ENCODE data around the gene MTG1.
A peak's percentile ranks its signal among the peaks of the same experiment; 100 is the strongest.

MTG1 gene

GRCh38 chr10:133355266-133355665, 38.7 kb upstream of the MTG1 start:
- no peak for TF ChIP-seq CTCF (IDR thresholded peaks at IDR 0.05; ENCODE audit: borderline replicate concordance, control extremely low read depth, extremely low read depth, insufficient read depth, missing control alignments)
- in situ Hi-C loops (cut with MboI; ENCODE audit: low sequenced_read_pairs, unreplicated experiment) = no loop called here
- DNase-seq (ENCODE audit: low spot score) = no peak

GRCh38 chr10:133355991-133356390, 38.0 kb upstream of the MTG1 start:
- TF ChIP-seq CTCF (IDR thresholded peaks at IDR 0.05; ENCODE audit: borderline replicate concordance, control extremely low read depth, extremely low read depth, insufficient read depth, missing control alignments) = no peak
- in situ Hi-C loops (cut with MboI; ENCODE audit: low sequenced_read_pairs, unreplicated experiment) = no loop called here
- no peak for DNase-seq (ENCODE audit: low spot score)

DNA sequence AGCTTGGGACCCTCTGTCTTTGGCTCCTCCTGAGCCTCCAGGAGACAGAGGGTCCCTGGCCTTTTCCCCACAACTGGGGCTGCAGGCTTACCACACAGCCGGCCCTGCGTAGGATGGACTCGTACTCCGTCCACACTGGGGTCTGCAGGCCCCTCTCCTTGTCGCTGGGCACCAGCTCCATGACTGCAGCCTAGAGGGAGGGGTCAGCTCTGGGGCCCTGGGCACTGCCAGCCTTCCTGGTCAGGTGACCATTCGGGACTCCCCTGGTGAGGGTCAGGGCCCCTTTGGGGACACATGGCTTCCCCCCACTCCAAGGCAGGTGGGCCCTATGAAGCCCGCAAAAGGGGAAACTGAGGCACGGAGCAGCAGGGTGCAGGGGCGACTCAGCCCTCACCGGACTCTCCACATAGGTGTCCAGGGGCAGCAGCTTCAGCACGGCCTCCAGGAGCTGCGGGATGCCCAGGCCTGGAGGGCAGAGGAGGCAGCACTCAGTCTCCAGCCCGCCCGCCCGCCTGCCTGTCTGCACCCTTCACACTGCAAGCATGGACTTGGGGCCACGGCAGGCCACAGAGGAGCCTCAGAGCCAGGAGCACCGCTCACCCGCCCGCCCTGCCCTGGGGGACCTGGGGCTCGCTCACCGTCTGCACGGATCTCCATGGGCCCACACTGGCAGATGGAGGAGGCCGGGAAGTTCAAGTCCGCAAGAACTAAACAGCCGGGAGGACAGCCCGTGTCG, 37.2 kb upstream of the MTG1 start:
- no peak for TF ChIP-seq CTCF (IDR thresholded peaks at IDR 0.05; ENCODE audit: borderline replicate concordance, control extremely low read depth, extremely low read depth, insufficient read depth, missing control alignments)
- DNase-seq (ENCODE audit: low spot score) = no peak
- in situ Hi-C loops (cut with MboI; ENCODE audit: low sequenced_read_pairs, unreplicated experiment) = no loop called here

DNA sequence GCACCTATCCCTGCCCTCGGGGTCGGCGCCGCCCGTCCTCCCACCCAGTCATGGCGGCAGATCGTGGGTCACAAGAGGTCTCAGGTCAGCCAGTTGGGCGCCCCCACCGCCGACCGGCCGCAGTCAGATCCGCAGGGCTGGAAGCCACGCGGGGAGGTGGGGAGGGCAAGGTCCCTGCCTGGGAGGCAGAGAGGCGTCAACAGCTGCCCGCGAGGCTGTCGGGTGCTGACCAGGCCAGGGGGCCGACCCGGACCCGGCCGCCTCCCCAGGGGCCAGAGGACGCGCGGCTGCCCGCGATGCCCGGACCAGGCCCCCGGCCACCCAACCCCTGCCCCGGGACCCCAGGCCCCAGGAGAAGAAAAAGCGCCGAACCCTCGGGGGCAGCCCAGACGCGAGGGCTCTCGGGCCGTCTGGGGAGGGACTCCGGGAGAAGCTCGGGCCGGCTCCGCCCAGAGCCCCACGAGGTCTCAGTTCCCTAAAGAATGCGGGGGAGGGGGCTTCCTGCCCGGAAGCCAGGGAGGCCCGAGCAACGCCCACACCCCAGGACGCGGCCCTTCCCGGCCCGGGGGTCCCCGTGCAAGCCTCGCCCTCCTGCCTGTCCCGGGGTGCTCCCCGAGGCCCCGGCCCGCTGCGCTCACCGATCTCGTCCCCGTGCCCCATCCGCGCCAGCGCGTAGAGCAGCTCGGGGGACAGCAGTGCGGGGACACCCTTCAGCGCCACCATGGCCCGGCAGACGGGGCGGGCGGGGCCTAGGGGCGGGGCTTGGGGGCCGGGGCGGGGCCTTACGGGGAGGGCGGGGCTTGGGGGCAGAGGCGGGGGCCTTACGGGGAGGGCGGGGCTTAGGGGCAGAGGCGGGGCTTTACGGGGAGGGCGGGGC, 36.4 kb upstream of the MTG1 start, which contains the start of gene FUOM:
Gene FUOM (minus strand): TSS at position 735 of the 877 bp plus-strand sequence. CDS start 12 bp downstream, at position 723.
- in situ Hi-C loops (cut with MboI; ENCODE audit: low sequenced_read_pairs, unreplicated experiment) = no loop called here
- no peak for TF ChIP-seq CTCF (IDR thresholded peaks at IDR 0.05; ENCODE audit: borderline replicate concordance, control extremely low read depth, extremely low read depth, insufficient read depth, missing control alignments)
- peak; percentile 98 for DNase-seq (ENCODE audit: low spot score)

DNA sequence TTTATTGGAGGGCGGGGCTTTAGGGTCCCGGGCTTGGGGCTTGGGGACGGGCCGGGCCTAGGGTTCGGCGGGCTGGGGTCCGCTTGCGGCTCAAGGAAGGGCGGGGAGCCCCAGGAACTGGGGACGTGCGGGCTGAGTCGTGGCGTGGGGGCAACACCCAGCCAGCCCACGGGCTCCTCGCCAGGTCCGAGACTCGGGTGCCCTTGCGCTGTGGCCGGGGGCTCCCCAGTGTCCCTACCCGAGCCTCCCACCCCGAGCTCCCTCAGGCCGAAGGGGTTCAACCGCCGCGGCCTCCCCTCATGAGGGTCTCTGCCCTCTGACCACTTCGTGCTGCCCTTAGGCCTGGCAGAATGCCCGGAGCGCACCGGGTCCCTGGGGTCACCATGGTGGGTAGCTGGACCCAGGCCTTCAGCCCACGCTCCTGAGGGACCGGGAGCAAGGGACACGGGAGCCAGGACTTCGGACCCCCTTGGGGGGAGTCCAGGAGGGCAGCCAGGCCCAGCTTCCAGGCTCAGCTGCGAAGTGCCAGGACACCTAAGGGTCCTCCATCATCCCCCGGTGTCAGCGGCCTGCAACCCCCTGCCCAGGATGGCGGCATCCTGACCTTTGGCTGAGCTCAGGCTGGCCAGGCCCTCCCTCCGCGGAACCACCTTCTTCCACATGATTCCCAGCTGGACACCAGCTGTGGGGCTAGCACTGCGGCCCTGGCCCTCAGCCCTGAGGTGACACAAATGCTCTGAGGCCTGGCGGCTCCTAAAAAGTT, 35.6 kb upstream of the MTG1 start:
- TF ChIP-seq CTCF (IDR thresholded peaks at IDR 0.05; ENCODE audit: borderline replicate concordance, control extremely low read depth, extremely low read depth, insufficient read depth, missing control alignments) = no peak
- in situ Hi-C loops (cut with MboI; ENCODE audit: low sequenced_read_pairs, unreplicated experiment) = no loop called here

DNA sequence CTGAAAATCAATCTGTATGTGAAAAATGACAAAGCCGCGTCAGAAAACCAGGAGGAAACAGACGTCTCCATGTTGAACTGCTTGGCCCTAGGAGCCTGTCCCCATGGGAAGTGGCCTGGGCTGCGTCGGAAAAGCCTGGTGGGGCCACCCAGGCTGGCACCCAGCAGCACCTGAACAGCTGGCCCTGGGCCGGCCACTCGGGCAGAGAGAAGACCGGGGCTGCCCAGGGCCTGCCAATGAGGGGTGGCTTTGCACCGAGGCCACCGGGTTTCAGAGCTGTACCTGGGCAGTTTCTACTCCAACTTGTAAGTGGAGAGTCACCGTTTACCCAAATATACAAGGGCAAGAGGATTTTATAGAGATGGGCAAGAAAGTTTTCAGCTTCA, 35.0 kb upstream of the MTG1 start:
- DNase-seq (ENCODE audit: low spot score) = no peak
- in situ Hi-C loops (cut with MboI; ENCODE audit: low sequenced_read_pairs, unreplicated experiment) = no loop called here
- no peak for TF ChIP-seq CTCF (IDR thresholded peaks at IDR 0.05; ENCODE audit: borderline replicate concordance, control extremely low read depth, extremely low read depth, insufficient read depth, missing control alignments)

More for the DNA sequence above, 35.6 kb upstream of the MTG1 start:
- DNase-seq (ENCODE audit: low spot score) = no peak
